ENCODE measurements around the gene FBXL16.

The FBXL16 gene

DNA sequence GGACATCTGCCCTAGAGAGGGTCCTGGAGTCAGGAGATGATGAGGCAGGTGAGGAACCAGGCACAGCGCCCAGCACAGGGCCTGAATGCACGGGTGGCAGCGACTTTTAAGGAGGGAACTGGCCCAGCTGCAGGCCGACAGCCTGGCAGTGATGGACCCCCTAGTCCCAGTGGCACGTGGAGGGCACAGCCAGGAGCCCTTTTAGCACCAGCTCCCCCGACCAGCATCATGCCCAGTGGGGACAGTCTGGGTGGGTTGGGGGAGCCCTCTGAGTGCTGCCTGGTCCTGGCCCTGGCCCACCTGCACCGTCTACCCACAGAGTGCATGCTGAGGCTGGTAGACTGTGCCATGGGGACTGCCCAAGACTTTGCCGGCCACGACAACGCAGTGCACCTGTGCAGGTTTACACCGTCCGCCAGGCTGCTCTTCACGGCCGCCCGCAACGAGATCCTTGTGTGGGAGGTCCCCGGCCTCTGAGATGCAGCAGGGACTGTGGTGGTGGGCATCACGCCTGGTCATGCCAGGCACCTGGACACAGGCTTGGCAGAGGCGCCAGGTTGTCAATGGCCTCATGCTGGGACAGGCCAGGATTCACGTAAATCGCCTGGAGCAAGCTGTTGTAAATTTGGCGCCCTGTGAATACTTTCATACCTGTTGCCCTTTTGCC lies 38.4 kb downstream of the FBXL16 start:
- Histone ChIP-seq H3K27me3 (no peaks in the 10 kb centered on the region), H3K9me3 (no peaks in the 10 kb centered on the region), H3K27ac (peak overlapping the region; percentile 87), H3K4me1 (peaks cover 8 to 22% (median 18%) of the 10 kb centered on the region in 4 donors), H3K4me3 (peak overlapping the region; percentile 84 to 92), H3K36me3 (peaks cover 25 to 37% (median 26%) of the 10 kb centered on the region in 3 donors)
- no peak for DNase-seq
- TF ChIP-seq, protein P1, sequence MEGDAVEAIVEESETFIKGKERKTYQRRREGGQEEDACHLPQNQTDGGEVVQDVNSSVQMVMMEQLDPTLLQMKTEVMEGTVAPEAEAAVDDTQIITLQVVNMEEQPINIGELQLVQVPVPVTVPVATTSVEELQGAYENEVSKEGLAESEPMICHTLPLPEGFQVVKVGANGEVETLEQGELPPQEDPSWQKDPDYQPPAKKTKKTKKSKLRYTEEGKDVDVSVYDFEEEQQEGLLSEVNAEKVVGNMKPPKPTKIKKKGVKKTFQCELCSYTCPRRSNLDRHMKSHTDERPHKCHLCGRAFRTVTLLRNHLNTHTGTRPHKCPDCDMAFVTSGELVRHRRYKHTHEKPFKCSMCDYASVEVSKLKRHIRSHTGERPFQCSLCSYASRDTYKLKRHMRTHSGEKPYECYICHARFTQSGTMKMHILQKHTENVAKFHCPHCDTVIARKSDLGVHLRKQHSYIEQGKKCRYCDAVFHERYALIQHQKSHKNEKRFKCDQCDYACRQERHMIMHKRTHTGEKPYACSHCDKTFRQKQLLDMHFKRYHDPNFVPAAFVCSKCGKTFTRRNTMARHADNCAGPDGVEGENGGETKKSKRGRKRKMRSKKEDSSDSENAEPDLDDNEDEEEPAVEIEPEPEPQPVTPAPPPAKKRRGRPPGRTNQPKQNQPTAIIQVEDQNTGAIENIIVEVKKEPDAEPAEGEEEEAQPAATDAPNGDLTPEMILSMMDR (IDR thresholded peaks at IDR 0.05), result no peak
- intact Hi-C loops (cut with DNase I; ENCODE audit: low total_unique reads), result no loop called here

DNA sequence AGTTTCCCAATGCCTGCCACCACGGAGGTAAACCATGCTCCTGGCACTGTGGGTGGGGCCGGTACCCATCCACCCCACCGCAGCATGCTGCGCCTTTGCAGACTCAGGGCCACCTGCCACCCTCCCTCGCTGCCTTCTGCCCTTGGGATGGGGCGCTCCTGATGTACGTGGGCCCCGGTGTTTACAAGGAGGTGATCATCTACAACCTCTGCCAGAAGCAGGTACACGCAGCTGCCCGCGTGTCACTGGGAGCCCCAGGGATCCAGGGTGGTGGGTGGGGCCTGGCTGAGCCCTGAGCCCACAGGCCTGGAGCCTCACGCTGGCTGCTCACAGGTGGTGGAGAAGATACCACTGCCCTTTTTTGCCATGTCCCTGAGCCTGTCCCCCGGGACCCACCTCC lies 39.0 kb downstream of the FBXL16 start:
- no peak overlapping the region for H3K27ac ChIP-seq
- peaks cover 8 to 22% (median 18%) of the 10 kb centered on the region in 4 donors for H3K4me1 ChIP-seq
- no peaks in the 10 kb centered on the region for H3K9me3 ChIP-seq
- H3K36me3 ChIP-seq, result peaks cover 18 to 33% (median 19%) of the 10 kb centered on the region in 3 donors
- no peaks in the 10 kb centered on the region for H3K27me3 ChIP-seq
- no peak for DNase-seq
- TF ChIP-seq, protein P1 (IDR thresholded peaks at IDR 0.05), result no peak
- no peak overlapping the region for H3K4me3 ChIP-seq
- intact Hi-C loops (cut with DNase I; ENCODE audit: low total_unique reads), result no loop called here

DNA sequence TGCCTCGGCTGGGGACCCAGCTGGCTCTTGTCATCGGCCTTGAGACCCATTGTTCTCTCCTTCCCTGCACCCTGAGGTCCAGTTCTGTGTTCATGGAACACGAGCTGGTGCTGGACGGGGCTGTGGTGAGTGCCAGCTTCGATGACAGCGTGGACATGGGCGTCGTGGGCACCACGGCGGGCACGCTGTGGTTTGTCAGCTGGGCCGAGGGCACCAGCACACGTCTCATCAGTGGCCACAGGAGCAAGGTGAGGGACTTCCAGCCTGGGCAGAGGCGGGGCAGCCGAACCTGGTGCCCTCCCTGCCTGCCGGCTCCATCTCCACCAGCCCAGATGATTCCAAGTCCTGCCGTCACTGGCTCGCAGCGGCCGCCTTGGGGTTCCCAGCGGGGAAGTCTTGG lies 43.0 kb downstream of the FBXL16 start:
- TF ChIP-seq, protein P1 (IDR thresholded peaks at IDR 0.05), result no peak
- intact Hi-C loops (cut with DNase I; ENCODE audit: low total_unique reads), result no loop called here

GRCh38 chr16:662095-662494 lies 43.5 kb downstream of the FBXL16 start:
- Histone ChIP-seq H3K4me1 (peaks cover 0 to 15% (median 14%) of the 10 kb centered on the region in 4 donors), H3K4me3 (no peak overlapping the region), H3K9me3 (no peaks in the 10 kb centered on the region), H3K27ac (no peak overlapping the region), H3K27me3 (no peaks in the 10 kb centered on the region), H3K36me3 (peaks cover 0 to 32% (median 5%) of the 10 kb centered on the region in 3 donors)
- DNase-seq, result no peak
- TF ChIP-seq, protein P1 (IDR thresholded peaks at IDR 0.05), result no peak
- intact Hi-C loops (cut with DNase I; ENCODE audit: low total_unique reads), result no loop called here

More for the DNA sequence above, 43.0 kb downstream of the FBXL16 start:
- Histone ChIP-seq H3K9me3 (no peaks in the 10 kb centered on the region), H3K36me3 (peaks cover 0 to 27% (median 5%) of the 10 kb centered on the region in 3 donors), H3K27me3 (no peaks in the 10 kb centered on the region), H3K27ac (no peak overlapping the region), H3K4me1 (peaks cover 0 to 20% (median 18%) of the 10 kb centered on the region in 4 donors), H3K4me3 (no peak overlapping the region)
- no peak for DNase-seq

GRCh38 chr16:661184-661821 lies 44.3 kb downstream of the FBXL16 start:
- no peak for DNase-seq
- Histone ChIP-seq H3K4me1 (peaks cover 0 to 15% (median 13%) of the 10 kb centered on the region in 4 donors), H3K4me3 (peak overlapping the region in 1 of 2 donors; percentile 46), H3K27ac (peak overlapping the region; percentile 18 to 62), H3K27me3 (no peaks in the 10 kb centered on the region), H3K36me3 (peaks cover 0 to 40% (median 5%) of the 10 kb centered on the region in 3 donors), H3K9me3 (no peaks in the 10 kb centered on the region)
- TF ChIP-seq, protein P1 (IDR thresholded peaks at IDR 0.05), result peak in 1 of 2 experiments; percentile 8
- intact Hi-C loops (cut with DNase I; ENCODE audit: low total_unique reads), result no loop called here
